HepG2 (cell line): ENCODE data around the gene INTS4. TPM values are rescaled to one million over a fixed set of nuclear protein-coding genes. Genes with fewer than 3 reads are reported as not detected.
A peak's percentile ranks its signal among the peaks of the same experiment; 100 is the strongest.

Experiments used
- ARNT2 ChIP-seq: sonication (generic); formaldehyde crosslinking; IDR thresholded peaks from 2 replicates; pipeline ENCODE4 v1.8.0; 2022; ENCODE audit warnings: mild to moderate bottlenecking, low read depth, missing genetic modification reagents, moderate library complexity
- EED ChIP-seq: sonication (generic); formaldehyde crosslinking; IDR thresholded peaks from 2 replicates; pipeline ENCODE4 v1.5.0; 2020; ENCODE audit warnings: mild to moderate bottlenecking, missing genetic modification reagents
- KAT7 ChIP-seq: IDR thresholded peaks from 2 replicates; pipeline ENCODE4 v1.6.1; 2018; ENCODE audit warnings: borderline replicate concordance, missing compliant biosample characterization
- KLF12 ChIP-seq: sonication (generic); formaldehyde crosslinking; IDR thresholded peaks from 2 replicates; pipeline ENCODE4 v1.4.0; 2020; ENCODE audit warnings: missing genetic modification reagents, borderline replicate concordance
- KLF16 ChIP-seq, 2 experiments: sonication (generic) in 1 of 2; formaldehyde crosslinking in 1 of 2; IDR thresholded peaks; 2 replicates each; pipeline versions ENCODE4 v1.6.1 to v1.8.0; 2016 to 2023; ENCODE audit warnings: missing genetic modification reagents in 2 of 2, missing compliant biosample characterization in 1 of 2
- KLF9 ChIP-seq: IDR thresholded peaks from 2 replicates; pipeline ENCODE4 v1.6.1; 2016; ENCODE audit warnings: low read depth
- RELA ChIP-seq: sonication (generic); formaldehyde crosslinking; IDR thresholded peaks from 2 replicates; pipeline ENCODE4 v1.4.0; 2020; ENCODE audit warnings: missing genetic modification reagents
- SATB2 ChIP-seq: sonication (generic); formaldehyde crosslinking; IDR thresholded peaks from 2 replicates; pipeline ENCODE4 v1.5.0; 2020; ENCODE audit warnings: missing genetic modification reagents
- SCMH1 ChIP-seq: sonication (generic); formaldehyde crosslinking; IDR thresholded peaks from 2 replicates; pipeline ENCODE4 v1.9.0; 2021; ENCODE audit warnings: missing genetic modification reagents, mild to moderate bottlenecking, borderline replicate concordance
- SOX6 ChIP-seq, 2 experiments: fragments of 450-650 bp in 1 of 2; sonication (generic) in 1 of 2; formaldehyde crosslinking in 1 of 2; IDR thresholded peaks; 2 replicates each; pipeline versions ENCODE4 v1.4.0 to v1.6.1; 2017 to 2020; ENCODE audit warnings: antibody characterized with exemption in 1 of 2, mild to moderate bottlenecking in 1 of 2, missing genetic modification reagents in 1 of 2
- ZNF274 ChIP-seq: sonication (generic); formaldehyde crosslinking; IDR thresholded peaks from 2 replicates; pipeline ENCODE4 v1.5.1; 2020; ENCODE audit warnings: mild to moderate bottlenecking, missing genetic modification reagents
- polyA plus RNA-seq, 8 experiments: library from polyadenylated mRNA; depleted of rRNA in 3 of 8; stranded (reverse) in 7 of 8; unstranded in 1 of 8; fragments of >200 nt; fragmentation: Illumina TruSeq in 4 of 8; extraction: Trizol in 4 of 8; gene quantifications; 2 replicates each; pipeline versions ENCODE4 v1.2.1 to v1.2.3, GENCODE V29; 2011 to 2016; ENCODE audit warnings: low read depth in 4 of 8, missing spikeins in 1 of 8, mixed read lengths in 1 of 8; ENCODE audit not compliant: insufficient read depth in 1 of 8
- total RNA-seq, 5 experiments: library from RNA; depleted of rRNA; stranded (reverse); fragments of >200 nt; fragmentation: Illumina TruSeq; extraction: Trizol; gene quantifications; 2 replicates each; pipeline ENCODE4 v1.2.3, GENCODE V29; 2016; ENCODE audit warnings: low read depth in 1 of 5
- TF ChIP-seq, protein P1 (sequence below): sonication (generic); formaldehyde crosslinking; IDR thresholded peaks from 2 replicates; pipeline ENCODE4 v1.5.0; 2020; ENCODE audit warnings: mild to moderate bottlenecking, missing genetic modification reagents, borderline replicate concordance
- TF ChIP-seq, protein P2 (sequence below): sonication (generic); formaldehyde crosslinking; IDR thresholded peaks from 2 replicates; pipeline ENCODE4 v1.4.0; 2020; ENCODE audit warnings: missing genetic modification reagents, mild to moderate bottlenecking, borderline replicate concordance
- TF ChIP-seq, protein P3 (sequence below): sonication (generic); formaldehyde crosslinking; IDR thresholded peaks from 2 replicates; pipeline ENCODE4 v1.4.0; 2020; ENCODE audit warnings: low read depth, mild to moderate bottlenecking, missing genetic modification reagents
- TF ChIP-seq, protein P4 (sequence below): sonication (generic); formaldehyde crosslinking; IDR thresholded peaks from 2 replicates; pipeline ENCODE4 v1.5.1; 2020; ENCODE audit warnings: mild to moderate bottlenecking, missing genetic modification reagents, moderate library complexity

Gene INTS4
- total and polyA plus RNA-seq, 2 of the 13 experiments (the other 11 are each of a cell fraction or from before 2014, with no cell fraction given): 37.3 to 44.8 TPM

DNA sequence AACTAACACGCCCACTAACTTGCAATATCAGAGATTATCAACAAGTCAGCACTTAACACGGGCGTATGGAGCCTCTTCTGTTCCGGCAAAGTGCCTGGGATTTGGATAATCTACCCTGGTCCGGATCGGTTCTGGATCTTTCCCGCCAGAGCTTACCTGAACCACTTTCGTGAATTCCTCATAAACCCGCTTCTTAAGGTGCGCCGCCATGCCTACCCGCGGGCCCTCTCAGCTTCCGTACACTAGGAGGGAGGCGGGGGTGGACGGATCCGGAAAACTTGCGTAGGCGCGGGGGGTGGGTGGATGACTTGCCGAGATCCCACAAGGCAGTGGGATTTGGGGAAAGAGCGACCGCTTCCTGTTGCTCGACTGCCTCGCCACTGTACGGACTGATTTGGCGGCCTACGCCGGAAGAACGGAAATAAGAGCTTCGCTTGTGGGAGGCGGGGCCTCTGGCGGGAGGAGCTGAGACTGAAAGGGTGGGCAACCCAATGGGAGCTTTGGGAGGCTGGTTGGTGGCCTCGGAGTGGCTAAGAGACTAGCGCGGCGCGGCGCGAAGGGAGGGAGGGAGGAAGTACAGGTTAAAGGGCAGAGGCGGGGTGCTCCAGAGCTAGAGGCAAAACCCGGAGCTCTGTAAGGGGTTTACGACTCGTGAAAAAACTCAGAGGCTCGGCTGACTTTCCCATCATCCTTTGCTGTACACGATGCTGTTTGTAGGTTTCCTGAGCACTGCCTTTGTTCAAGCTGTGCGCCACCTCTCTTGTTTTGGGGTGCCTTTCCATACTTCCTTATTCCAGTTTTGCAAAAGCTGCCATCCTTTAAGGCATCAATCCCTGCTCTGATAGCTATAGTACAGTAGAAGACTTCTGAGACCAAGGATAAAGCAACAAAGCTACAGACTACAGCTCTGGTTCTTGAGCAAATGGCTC, at the start of gene INTS4 (continued):
- TF ChIP-seq, protein P1, sequence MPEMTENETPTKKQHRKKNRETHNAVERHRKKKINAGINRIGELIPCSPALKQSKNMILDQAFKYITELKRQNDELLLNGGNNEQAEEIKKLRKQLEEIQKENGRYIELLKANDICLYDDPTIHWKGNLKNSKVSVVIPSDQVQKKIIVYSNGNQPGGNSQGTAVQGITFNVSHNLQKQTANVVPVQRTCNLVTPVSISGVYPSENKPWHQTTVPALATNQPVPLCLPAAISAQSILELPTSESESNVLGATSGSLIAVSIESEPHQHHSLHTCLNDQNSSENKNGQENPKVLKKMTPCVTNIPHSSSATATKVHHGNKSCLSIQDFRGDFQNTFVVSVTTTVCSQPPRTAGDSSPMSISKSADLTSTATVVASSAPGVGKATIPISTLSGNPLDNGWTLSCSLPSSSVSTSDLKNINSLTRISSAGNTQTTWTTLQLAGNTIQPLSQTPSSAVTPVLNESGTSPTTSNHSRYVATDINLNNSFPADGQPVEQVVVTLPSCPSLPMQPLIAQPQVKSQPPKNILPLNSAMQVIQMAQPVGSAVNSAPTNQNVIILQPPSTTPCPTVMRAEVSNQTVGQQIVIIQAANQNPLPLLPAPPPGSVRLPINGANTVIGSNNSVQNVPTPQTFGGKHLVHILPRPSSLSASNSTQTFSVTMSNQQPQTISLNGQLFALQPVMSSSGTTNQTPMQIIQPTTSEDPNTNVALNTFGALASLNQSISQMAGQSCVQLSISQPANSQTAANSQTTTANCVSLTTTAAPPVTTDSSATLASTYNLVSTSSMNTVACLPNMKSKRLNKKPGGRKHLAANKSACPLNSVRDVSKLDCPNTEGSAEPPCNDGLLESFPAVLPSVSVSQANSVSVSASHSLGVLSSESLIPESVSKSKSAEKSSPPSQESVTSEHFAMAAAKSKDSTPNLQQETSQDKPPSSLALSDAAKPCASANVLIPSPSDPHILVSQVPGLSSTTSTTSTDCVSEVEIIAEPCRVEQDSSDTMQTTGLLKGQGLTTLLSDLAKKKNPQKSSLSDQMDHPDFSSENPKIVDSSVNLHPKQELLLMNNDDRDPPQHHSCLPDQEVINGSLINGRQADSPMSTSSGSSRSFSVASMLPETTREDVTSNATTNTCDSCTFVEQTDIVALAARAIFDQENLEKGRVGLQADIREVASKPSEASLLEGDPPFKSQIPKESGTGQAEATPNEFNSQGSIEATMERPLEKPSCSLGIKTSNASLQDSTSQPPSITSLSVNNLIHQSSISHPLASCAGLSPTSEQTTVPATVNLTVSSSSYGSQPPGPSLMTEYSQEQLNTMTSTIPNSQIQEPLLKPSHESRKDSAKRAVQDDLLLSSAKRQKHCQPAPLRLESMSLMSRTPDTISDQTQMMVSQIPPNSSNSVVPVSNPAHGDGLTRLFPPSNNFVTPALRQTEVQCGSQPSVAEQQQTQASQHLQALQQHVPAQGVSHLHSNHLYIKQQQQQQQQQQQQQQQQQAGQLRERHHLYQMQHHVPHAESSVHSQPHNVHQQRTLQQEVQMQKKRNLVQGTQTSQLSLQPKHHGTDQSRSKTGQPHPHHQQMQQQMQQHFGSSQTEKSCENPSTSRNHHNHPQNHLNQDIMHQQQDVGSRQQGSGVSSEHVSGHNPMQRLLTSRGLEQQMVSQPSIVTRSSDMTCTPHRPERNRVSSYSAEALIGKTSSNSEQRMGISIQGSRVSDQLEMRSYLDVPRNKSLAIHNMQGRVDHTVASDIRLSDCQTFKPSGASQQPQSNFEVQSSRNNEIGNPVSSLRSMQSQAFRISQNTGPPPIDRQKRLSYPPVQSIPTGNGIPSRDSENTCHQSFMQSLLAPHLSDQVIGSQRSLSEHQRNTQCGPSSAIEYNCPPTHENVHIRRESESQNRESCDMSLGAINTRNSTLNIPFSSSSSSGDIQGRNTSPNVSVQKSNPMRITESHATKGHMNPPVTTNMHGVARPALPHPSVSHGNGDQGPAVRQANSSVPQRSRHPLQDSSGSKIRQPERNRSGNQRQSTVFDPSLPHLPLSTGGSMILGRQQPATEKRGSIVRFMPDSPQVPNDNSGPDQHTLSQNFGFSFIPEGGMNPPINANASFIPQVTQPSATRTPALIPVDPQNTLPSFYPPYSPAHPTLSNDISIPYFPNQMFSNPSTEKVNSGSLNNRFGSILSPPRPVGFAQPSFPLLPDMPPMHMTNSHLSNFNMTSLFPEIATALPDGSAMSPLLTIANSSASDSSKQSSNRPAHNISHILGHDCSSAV (CRISPR knock-in tag): 0 out of 2 replicates have a peak, but pooled peaks have one; percentile 40
- TF ChIP-seq, protein P2, sequence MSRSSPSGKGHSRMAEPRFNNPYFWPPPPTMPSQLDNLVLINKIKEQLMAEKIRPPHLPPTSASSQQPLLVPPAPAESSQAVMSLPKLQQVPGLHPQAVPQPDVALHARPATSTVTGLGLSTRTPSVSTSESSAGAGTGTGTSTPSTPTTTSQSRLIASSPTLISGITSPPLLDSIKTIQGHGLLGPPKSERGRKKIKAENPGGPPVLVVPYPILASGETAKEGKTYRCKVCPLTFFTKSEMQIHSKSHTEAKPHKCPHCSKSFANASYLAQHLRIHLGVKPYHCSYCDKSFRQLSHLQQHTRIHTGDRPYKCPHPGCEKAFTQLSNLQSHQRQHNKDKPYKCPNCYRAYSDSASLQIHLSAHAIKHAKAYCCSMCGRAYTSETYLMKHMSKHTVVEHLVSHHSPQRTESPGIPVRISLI: peak; percentile 92; the same call in 1 of the 2 replicates
- TF ChIP-seq KAT7 (CRISPR knock-in tag): peak; percentile 77
- TF ChIP-seq RELA: no peak
- peak; percentile 44; the same call in 1 of the 2 replicates for TF ChIP-seq ZNF274 (CRISPR knock-in tag)
- TF ChIP-seq EED (CRISPR knock-in tag): no peak
- TF ChIP-seq SCMH1 (CRISPR knock-in tag): no peak
- no peak for TF ChIP-seq SATB2 (CRISPR knock-in tag)
- TF ChIP-seq ARNT2 (CRISPR knock-in tag): 0 out of 2 replicates have a peak, but pooled peaks have one; percentile 53
- TF ChIP-seq SOX6 (IDR thresholded peaks at IDR 0.05): no peak
- TF ChIP-seq SOX6 (CRISPR knock-in tag; IDR thresholded peaks at IDR 0.05): peak; percentile 68; the same call in 1 of the 2 replicates
- TF ChIP-seq KLF16 (CRISPR knock-in tag; IDR thresholded peaks at IDR 0.05): peak in 1 of 2 experiments; percentile 86; a peak in 1 of 4 replicates
- TF ChIP-seq, protein P3, sequence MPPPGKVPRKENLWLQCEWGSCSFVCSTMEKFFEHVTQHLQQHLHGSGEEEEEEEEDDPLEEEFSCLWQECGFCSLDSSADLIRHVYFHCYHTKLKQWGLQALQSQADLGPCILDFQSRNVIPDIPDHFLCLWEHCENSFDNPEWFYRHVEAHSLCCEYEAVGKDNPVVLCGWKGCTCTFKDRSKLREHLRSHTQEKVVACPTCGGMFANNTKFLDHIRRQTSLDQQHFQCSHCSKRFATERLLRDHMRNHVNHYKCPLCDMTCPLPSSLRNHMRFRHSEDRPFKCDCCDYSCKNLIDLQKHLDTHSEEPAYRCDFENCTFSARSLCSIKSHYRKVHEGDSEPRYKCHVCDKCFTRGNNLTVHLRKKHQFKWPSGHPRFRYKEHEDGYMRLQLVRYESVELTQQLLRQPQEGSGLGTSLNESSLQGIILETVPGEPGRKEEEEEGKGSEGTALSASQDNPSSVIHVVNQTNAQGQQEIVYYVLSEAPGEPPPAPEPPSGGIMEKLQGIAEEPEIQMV (CRISPR knock-in tag): peak; percentile 84
- TF ChIP-seq KLF9: 0 out of 2 replicates have a peak, but pooled peaks have one; percentile 80
- TF ChIP-seq KLF12 (CRISPR knock-in tag): 0 out of 2 replicates have a peak, but pooled peaks have one; percentile 17
- TF ChIP-seq, protein P4, sequence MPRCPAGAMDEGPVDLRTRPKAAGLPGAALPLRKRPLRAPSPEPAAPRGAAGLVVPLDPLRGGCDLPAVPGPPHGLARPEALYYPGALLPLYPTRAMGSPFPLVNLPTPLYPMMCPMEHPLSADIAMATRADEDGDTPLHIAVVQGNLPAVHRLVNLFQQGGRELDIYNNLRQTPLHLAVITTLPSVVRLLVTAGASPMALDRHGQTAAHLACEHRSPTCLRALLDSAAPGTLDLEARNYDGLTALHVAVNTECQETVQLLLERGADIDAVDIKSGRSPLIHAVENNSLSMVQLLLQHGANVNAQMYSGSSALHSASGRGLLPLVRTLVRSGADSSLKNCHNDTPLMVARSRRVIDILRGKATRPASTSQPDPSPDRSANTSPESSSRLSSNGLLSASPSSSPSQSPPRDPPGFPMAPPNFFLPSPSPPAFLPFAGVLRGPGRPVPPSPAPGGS: no peak
